Activated gamma-delta T cell (primary cell): ENCODE data around the gene KCNMA1.
"Not testable (repeated sequence)": the region's sequence is repeated elsewhere in the genome, so short reads cannot be mapped to it uniquely, and the experiment has no call there.

Source experiments
- DNase-seq: peaks from one replicate; lab custom pipeline; 2025; lab: John Stamatoyannopoulos, UW

The KCNMA1 gene

GRCh38 chr10:77664008-77664407, 26.4 kb upstream of the KCNMA1 start:
- no peak for DNase-seq

GRCh38 chr10:77661674-77662073, 24.1 kb upstream of the KCNMA1 start:
- DNase-seq, result no peak

DNA sequence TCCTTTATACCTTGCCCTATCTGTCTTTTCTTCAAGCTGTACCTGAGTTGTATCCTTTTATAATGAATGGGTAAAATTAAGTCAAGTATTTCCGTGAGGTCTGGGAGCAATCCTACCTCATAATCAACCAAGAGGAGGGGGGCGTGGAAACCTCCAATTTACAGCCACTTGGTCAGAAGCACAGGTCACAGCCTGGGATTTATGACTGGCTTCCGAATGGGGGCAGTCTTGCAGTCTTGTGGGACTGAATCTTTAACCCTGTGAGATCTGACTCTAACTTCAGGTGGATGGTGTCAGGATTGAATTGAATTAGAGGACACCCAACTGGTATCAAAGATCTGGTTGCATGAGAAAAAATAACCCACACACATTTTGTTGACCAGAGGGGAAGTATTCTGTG, 23.5 kb upstream of the KCNMA1 start:
- DNase-seq, result no peak

DNA sequence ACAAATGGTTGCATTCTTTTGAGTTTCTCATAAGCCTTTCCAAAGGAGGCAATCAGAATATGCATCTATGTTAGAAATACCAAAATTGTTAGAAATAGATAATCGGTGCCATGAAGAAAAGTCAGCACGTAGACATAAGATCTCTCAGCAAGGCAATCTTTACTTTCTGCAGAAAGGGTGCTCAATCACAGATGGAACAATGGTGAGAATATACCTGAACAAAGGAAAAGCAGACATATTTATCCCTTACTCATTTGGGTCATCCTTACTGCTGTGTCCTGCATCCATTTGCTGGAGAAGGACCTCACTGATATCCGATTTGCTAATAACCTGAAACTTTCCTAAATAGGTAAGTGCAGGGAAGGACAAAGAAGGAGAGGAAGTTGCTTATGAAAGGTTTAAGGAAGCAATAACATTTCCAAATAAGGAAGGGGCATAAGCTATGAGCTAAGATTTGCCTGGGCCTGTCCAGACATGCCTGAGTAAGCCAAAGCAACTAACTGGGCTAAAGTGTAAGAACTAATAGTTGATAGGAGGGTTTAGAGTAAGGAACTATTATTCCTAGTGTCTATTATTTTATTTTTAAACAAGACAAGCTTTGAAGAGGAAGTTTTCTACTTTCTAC, 21.6 kb upstream of the KCNMA1 start:
- not testable (repeated sequence) for DNase-seq

- DNase-seq, result no peak
Observed at GRCh38 chr10:77653210-77653609, 15.6 kb upstream of the KCNMA1 start.

- no peak for DNase-seq
Observed at GRCh38 chr10:77649333-77650331, 12.0 kb upstream of the KCNMA1 start.

GRCh38 chr10:77648472-77648871, 10.9 kb upstream of the KCNMA1 start:
- DNase-seq, result no peak

DNA sequence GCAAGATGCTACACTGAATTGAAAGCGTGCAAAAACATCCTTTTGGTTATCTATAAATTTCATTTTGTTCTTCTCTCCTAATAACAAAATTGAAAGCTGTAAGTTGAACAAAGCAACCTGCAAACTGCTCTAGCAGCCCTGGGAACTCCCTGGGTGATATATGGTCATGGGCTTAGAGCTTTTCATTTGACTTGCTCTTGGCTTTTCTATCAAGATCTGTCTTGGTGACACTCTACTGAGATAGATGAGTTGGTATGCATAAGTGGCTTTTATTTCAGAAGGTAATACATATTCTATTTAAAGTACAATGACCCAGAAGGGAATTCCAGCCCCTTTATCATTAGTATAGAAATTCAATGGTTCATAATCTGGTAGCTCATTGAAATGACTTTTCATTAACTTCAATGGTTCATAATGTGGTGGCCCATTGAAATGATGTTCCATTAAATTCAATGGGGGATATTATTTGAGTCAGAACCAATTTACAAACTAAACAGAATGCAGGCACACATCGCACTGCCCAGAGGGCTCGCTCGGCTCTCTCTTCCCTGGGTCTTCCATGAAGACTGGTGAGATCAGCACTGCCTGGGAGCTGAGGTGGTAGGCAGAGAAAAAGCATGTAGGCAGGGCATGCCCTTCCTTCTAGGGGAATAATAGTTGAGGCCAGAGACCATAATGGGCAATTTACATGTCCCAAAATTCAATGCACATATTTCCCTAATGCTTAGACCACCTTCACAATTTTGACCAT, 10.1 kb upstream of the KCNMA1 start:
- DNase-seq, result no peak

DNA sequence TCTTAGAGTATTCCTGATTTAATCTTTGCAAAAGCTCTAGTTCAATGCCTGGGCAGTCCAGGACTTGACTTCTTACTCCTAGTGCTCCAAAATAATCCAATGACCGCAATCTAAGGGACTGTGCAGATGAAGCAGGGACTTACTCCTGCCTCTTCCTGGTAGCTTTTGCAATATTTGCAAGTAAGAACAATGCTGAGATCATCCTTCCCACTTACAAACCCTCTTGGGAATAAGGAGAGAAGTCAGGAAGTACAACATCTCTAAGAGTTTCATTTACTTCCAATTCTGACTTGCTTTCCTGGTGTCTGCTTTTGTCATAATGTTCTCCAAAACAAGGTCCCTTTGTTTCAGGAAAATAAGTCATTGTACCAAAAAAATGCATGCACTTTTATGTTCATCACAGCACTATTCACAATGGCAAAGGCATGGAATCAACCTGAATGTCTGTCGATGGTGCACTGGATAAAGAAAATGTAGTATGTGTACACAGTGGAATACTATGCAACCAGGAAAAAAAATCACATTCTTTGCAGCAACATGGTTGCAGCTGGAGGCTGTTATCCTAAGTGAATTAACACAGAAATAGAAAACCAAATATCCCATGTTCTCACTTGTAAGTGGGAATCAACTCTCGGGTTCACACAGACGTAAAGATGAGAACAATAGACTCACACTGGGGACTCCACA, 7.1 kb upstream of the KCNMA1 start:
- DNase-seq, result no peak

DNA sequence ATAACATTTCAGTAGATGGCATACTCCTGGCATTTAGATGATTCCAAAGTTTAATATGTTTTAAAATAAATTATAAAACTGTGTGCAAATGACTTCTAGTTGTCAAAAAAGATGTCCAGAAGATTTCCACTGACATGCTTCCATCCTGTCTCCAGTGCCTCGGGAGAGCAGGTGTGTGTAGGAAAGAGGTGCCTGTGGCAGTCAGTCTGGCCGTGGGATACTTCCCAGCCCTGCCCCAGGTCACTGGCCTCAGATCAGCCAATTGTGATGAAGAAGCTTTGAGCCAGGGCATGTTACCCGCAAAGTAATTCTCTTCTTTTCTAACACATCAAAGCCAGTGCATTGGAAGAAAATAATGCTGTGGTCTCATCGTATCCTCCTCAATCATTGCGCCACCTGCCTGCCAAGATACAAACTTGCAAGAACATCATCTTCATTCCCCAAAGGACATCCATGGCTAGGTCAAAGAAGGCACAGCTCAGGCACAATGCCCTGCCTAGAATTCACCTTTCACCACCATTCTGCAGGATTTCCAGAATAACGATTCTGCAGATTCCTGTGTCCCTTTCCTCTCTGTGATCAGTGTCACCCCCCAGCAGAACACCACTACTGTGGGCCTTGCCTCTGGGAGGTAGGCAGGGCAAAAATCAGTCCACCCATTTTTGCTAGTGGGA, 6.3 kb upstream of the KCNMA1 start:
- no peak for DNase-seq

- DNase-seq, result no peak
Observed at GRCh38 chr10:77641788-77642397, 4.3 kb upstream of the KCNMA1 start.

GRCh38 chr10:77641344-77641743, 3.7 kb upstream of the KCNMA1 start:
- no peak for DNase-seq

DNA sequence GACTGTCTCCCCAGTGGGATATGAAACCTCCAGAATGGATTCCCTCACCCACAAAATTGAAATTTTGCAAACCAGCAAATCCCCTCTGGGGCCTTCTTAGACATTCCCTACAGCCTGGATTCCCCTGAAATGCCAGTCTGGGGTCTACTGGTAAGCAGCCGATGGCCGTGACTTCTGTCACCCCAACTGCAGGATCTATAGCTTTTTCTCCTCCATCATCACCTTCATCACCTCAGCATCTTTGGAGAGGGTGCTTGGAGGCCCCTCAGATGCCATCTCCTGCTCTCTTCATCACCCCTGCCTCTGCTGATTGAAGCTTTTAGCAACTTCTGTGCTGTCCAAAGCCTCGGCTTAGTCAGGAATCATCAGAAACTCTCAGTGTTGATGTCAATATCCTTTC, 2.6 kb upstream of the KCNMA1 start:
- no peak for DNase-seq

GRCh38 chr10:77639756-77640155, 2.1 kb upstream of the KCNMA1 start:
- no peak for DNase-seq

GRCh38 chr10:77638321-77639101, 903 bp upstream of the KCNMA1 start:
- DNase-seq, result no peak

GRCh38 chr10:77636967-77637531, 559 bp downstream of the KCNMA1 start:
- DNase-seq, result no peak

- no peak for DNase-seq
Observed at GRCh38 chr10:77636282-77636966, 1.2 kb downstream of the KCNMA1 start.

DNA sequence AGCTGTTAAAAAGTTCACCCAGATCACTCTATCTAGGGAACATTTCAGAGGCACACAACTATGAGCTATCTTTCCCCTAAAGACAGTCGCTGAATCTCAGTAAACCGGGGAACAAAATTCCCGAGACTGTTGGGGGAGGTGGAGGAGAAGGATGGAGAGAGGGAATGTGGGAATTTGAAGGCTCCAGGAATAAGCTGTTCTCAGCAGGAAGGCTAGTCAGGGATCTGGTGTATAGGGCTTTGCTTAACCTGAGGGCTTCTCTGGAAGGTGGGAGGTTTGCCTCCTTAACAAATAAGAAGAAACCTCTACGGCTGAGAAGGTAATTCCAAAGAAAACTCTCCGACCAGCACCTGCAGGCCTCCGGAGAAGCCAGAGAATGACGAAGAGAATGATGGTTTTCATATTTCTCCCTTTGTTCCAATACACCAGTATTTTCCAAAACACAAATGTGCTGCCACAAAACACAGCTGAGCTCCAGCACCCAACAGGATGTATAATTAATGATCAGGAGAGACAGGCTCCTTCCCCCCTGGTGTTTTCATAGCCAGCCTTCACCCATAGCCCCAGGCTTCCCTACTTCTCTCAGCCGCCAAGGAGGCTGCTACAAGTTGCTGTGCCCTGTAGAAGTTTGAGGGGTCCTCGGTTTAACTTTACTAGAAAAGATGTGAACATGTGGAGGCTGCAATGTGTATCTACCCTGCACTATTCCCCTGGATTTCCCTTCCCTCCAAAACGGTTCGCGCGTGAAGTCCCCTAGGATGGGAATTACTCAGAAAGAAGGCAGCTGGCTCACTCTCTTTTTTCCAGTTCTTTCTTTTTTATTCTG, 2.0 kb downstream of the KCNMA1 start:
- DNase-seq, result no peak
